ENCODE results near the gene FAM163A.

DNA sequence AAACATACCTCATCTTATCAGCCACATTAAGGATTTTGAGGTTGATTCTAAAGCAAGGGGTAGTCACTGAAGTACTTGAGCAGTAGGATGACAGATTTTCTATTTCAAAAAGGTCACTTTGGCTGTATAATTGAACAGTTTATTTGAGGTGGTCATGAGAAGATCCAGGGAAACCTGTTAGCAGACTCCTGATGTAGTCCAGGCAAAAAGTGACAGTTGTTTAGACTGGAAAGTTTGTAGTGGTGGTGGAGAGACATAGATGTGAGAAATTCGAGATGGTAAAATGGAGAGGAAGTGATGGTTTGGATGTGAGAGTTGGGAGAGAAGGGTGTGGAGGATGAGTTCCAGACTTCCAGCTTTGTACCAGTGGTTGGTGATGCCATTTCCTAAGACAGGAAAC is 7.5 kb downstream of the FAM163A start:
- TF ChIP-seq, protein P1, sequence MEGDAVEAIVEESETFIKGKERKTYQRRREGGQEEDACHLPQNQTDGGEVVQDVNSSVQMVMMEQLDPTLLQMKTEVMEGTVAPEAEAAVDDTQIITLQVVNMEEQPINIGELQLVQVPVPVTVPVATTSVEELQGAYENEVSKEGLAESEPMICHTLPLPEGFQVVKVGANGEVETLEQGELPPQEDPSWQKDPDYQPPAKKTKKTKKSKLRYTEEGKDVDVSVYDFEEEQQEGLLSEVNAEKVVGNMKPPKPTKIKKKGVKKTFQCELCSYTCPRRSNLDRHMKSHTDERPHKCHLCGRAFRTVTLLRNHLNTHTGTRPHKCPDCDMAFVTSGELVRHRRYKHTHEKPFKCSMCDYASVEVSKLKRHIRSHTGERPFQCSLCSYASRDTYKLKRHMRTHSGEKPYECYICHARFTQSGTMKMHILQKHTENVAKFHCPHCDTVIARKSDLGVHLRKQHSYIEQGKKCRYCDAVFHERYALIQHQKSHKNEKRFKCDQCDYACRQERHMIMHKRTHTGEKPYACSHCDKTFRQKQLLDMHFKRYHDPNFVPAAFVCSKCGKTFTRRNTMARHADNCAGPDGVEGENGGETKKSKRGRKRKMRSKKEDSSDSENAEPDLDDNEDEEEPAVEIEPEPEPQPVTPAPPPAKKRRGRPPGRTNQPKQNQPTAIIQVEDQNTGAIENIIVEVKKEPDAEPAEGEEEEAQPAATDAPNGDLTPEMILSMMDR (IDR thresholded peaks at IDR 0.05) = no peak
- no peak for TF ChIP-seq POLR2A (IDR thresholded peaks at IDR 0.05)
- TF ChIP-seq EP300 (IDR thresholded peaks at IDR 0.05) = no peak
